Hippocampal formation (tissue), 2 donors: Measurements from ENCODE around the gene CD164L2.
A peak's percentile ranks its signal among the peaks of the same experiment; 100 is the strongest.
"Not testable (repeated sequence)": the region's sequence is repeated elsewhere in the genome, so short reads cannot be mapped to it uniquely, and the experiment has no call there.

ENCODE experiments used
- DNase-seq, 2 donors: peaks; one replicate each; lab custom pipeline; 2025; lab: John Stamatoyannopoulos, UW

The CD164L2 gene

DNA sequence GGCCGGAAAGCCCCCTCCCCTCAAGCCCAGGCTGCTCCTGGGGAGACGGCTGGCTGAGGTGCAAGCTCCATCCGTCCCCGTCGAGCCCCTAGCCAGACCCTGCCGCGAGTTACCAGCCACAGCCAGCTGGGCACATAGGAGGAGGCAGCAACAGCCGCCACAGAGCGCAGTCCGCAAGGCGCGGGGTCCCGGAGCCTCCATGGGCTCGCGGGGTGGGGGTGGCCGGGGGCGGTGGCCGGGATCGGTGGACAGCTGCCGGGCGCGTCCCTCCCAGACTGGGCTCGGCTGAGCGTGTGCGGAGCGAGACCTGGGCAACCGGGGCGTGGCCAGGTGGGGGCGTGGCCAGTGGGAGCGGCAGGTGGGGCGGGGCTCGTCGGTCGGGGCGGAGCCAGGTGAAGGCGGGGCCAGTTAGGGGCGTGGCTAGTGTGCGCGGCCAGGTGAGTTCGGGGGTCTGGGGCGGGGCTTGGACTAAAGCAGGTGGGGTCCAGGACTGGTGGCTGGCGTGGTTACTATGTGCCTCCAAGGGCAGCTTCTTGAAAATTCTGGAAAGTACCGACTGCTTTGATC lies at the start of gene CD164L2:
Gene CD164L2, minus strand, starts transcription at position 295 of the 567 bp plus-strand sequence. Its CDS starts 94 bp downstream, at position 201.
- DNase-seq, result no peak

DNA sequence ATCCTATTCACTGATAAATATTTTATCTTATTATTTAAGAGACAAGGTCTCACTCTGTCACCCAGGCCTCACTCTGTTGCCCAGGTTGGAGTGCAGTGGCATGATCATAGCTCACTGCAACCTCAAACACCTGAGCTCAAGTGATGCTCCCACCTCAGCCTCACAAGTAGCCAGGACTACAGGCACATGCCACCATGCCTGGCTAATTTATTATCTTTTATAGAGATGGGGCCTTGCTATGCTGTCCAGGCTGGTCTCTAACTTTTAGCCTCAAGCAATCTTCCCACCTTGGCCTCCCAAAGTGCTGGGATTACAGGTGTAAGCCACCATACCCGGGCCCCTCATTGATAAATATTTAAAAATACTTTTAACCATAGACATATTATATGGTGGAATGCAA lies 49.6 kb upstream of the CD164L2 start:
- not testable (repeated sequence) for DNase-seq

DNA sequence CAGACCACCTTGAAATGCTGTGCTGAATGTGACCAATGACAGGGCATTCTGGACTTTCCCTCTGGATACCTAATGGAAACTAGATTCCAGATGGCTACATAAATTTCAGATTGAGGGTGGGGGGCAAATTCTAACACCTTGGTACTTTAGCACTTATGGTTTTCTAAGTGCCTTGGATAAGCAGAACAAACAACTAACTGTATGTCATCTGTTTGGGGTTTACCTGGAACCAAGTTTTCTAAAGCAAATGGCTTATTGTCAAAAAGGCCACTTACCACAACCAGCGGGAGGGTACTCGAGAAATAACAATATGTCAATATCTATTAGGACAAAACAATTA lies 48.4 kb upstream of the CD164L2 start:
- DNase-seq, result no peak

DNA sequence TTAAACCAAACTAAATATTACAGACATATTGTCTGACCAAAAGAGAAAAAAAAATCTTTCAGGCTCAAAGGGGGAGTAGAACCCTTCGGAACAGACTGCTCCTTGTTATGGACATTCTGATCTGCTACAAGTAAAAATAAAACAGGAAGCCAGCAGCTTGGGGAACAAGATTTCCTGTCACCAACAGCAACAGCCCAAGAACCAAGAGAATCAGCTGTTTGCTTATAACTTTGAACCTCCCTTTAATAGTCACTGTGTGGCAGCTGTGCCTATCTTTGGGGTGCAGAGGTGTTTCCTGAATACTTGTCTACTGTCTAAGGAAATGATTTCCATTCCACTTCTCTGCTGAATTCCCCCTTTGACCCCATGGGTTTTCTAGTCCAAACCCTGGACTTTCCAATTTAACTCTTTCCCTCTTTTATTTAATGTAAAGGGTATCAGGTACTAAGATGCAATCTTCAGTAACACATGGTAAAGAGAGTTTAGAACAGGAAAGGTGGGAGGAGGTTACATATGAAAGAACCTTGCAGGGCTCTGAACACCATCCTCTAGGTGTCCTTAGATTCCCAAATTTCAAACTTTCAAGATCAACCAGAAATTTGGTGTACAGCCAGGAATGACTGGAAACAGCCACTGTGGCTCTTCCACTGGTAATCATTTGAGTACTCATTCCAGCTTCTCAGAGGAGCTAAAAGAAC lies 47.9 kb upstream of the CD164L2 start:
- peak in 1 of 2 donors; percentile 80 for DNase-seq

DNA sequence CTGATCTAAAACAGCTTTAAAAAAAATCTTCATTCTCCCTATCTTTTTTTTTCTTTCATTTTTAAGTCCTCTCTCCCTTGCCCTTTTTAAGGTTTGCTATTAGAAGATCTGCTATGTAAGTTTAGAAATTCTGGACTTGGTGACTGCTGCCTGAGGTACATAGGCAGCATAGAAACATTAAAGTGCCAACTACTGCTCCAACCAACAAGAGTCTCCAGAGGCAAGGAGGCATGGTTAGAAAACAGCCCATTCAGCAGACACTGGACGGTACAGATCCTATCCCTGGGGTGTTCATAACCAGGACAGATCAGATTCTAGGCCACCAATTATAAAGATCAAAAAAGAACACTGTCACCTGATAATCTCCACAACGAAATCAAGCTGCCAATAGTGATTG lies 45.9 kb upstream of the CD164L2 start:
- DNase-seq, result no peak

DNA sequence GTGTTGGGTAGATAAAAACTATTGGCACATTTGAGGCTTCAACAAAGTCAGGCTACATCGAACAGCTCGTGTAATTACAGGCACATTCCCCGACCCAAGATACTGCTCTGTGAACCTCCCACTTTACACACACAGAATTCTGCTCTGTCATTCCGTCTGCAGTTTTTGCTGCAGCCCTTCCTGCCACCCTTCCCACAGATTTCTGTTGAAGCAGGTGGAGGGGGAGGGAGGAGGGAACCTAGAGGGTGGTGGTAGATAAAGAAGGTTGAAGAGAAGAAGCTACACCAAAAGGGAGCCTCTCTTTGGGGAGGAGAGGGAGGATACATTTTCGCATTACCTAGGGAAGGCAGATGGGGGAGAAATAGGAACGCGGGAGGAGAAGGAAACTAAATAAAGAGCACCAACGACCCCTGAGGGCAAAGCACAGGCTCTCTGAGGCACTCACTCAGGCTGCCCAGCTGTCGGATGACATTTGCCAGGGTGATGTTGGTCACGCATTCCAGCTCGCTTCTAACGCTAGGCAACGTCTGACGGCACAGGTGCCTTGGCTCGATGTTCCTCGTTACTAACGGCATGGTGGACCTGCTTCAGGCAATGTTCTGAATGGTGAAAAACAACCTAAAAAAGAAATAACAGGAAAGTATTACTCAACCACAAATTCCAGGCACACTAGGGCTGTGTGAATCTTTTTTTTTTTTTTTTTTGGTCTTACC lies 45.3 kb upstream of the CD164L2 start:
- peak in 1 of 2 donors; percentile 17 for DNase-seq

DNA sequence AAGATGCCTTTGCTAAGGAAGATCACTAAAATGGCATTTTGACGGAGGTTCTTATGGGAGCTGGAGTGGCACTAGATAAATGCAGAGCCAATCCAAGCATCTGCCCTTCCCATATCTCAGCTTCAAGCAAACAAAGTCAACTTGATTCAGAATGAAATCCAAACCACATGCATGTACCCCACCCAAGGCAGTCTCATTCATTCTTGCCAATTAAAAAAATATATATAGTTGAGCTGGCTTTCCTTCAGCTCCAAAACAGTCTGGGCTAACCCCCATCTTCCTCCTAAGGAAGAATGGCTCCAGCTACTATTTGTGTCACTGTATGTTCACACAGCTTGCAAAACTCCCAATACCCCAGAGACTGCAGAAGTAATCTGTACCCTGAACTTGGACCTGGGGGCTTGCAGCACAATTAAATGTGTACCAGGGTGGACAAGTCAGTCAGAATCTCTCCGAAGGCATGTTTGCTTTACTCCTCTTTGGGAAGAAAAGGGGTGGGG lies 44.7 kb upstream of the CD164L2 start:
- DNase-seq, result no peak

DNA sequence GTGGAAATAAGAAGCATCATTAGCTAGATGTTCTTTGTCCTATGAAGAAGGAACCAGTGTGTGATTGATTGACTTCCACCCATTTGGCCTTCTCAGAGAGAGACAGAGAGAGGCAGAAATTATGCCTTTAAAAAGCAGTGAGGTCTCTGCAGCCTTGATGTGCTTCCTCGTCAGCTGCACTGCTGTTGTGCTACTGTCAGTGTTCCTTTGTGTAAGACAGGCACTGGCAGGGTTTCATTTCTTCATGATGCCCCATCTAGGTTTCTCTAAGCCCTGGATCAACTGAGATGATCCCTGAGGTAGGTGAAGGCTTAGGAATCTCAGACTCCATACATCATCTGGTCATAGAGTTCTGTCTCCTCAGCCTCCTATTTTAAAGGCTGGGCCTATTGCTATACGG lies 44.2 kb upstream of the CD164L2 start:
- DNase-seq, result peak in 1 of 2 donors; percentile 16

DNA sequence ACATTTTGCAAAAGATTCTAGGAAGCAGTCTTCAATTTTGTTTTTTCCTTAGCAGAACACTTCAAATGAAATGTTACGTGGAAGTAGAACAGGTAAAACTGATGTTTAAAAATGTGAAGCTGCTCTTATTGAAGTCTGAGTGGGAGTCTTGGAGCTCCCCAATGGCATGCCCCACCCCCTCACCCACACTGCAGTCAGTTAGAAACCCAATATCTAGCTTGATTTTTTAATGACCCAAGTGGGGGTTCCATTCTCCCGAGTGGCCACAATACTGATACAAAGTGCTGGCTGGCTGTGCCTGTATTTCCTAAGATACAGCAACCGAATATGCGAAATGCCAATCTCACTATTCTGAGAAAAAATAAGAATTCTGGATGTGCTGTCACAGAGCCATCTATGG lies 40.6 kb upstream of the CD164L2 start:
- no peak for DNase-seq

DNA sequence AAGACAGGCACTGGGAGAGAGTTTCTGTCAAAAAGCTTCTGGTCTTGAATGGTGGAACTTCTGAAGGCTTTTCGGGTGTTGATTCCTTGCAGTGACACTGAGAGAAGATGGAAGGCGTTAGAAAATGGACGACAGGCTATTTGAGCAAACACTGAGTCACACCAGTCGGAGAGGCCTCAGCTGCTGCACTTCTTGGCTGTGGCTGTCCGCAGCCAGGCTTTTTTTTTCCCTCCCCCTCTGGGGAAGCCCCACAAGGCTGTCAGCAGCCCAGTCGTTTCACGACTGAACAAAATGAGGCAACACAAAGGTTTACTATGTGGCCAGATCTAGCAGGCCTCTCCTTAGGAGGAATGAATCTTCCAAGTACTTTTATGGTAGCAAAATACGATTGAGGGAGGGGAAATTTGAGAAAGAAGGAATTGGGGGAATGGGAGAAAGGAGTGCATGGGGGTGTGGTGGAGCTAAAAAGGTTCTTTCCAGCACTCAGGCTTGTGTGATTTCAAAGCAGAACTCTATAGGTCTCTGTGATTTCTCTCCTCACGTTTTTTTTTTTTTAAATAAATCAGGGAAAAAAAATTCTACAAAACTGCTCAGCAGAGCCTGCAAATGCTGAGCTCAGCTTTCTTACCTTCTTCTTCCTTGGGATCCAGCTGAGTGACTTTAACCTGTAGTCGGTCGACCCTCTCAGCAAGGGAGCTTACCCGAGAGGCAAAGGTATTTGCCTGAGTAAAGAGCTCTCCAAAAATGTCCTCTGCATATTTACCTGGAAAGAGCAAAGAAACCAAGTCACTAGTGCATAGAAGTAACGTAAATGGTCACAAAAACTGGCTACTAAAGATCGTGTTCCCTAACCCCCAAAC lies 35.4 kb upstream of the CD164L2 start:
- DNase-seq, result peak; percentile 63 to 79

DNA sequence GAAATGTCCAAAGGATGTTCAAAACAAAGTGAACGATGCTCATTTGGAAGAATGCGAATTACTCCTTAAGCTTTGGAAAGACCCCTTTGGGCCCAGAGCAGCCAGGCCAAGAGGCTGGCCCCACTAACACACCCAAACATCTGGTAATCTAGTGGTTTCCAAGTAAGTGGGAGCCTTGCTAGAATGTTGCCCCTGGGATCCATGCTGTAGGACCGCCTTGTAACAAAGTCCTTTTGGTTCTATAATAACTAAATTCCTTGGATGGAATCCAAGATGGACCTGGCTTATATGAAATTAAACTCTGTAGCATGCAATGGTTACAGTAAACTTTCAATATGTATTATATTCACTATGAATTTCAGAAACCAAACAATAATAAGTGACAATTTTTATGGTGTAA lies 34.6 kb upstream of the CD164L2 start:
- no peak for DNase-seq

DNA sequence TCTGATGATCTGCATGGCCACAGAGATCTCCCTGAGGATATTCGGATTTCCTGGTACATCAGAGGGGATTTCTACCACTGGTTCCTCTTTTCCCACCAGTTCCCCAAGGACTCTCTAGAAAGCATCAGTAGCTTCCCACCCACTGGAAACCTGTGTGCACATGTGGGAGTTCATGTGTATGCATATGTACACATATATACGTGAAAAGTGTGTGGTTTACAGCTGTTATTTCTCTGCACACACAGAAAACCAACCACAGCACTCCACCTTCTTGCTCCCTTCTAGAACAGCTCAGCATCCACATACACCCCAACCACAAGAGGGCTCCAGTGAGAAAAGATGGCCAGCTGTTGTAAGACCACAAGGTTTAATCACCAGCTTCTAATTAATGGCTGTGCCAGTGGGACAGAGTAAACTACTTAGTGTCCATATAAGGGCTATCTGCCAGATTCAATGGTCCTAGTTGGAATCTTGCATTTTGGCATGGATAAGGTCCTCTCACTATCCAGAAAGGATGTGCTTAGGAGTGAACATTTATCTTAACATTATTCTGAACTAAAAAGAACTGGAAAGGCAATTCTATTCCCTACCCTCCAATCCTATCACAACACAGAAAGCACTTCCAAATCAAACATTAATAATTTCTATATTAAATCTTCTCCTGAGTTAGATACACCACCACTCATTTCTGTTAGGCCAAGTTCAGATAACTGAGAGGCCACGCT lies 33.4 kb upstream of the CD164L2 start:
- peak; percentile 9 to 41 for DNase-seq

DNA sequence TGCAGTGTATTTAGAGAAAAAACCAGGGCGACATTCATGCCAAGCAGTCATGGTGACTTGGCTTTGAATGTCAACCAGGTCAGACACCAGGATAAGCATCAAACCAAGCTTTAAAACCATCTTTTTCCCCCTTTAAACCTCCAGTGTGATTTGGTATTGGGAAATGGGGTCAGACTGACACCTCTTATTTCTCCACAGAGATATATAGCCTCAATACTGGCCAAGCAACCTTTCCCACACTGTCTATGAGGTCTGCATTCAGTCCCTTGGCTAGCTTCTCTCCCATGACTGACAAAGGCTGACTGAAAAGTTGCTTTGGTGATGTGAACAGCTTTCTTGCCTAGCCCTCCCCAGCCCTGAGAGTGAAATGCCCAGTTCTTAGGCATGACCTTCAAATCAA lies 31.0 kb upstream of the CD164L2 start:
- DNase-seq, result no peak

DNA sequence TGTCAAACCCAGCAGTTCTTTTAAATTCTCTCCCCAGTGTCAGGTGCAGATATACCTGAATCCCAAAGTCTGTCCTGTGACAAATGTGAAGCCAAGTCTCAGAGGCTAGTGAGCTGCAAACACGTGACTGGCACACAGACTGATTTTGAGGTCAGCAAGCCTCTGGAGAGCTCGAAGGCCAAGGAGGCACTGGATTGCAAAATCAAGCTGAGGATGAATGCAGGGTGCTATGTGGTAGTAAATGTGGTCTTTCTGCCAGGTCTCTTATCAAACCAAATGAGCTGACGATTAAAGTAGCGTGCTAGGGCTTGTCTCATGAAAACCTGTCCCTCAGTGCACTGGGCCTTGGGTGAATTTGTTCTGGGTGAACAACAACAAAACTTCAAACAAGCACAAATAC lies 29.9 kb upstream of the CD164L2 start:
- DNase-seq, result no peak

DNA sequence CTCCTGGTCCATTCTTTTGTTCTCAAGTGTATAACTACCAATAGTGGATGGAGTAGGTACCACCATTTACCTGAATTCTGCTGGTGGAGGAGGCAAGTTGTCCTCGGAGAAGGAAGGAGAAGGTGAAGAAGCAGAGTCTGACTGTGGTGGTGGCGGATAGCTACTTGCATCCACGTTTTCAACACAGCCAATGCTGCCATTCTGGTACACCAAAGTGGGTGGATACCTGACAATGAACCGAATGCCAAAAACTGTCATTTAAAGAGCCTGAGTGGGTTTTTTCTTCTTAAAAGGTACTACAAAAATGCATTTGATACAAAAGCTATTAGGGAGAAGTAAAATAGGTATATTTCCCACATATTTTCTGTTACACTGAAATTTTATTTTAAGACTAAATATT lies 29.4 kb upstream of the CD164L2 start:
- no peak for DNase-seq

DNA sequence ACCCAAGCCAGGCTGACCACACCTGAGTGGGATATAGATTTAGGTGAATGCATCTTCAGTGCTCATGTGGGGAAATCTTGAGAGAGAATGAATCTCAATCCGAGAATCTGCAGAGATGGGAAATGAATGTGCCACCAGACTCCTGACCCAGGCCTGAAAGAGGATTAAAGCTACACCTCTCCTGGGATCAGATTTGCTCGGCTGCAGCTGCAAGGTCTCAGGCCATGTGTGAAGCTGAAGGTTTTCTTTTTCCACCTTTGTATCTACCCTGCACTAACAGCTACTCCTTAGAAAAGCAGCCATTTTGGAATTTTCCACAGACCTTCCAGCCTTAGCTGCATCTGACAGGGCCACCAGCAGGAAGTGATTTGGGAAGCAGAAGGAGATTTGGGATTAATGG lies 27.6 kb upstream of the CD164L2 start:
- DNase-seq, result no peak

DNA sequence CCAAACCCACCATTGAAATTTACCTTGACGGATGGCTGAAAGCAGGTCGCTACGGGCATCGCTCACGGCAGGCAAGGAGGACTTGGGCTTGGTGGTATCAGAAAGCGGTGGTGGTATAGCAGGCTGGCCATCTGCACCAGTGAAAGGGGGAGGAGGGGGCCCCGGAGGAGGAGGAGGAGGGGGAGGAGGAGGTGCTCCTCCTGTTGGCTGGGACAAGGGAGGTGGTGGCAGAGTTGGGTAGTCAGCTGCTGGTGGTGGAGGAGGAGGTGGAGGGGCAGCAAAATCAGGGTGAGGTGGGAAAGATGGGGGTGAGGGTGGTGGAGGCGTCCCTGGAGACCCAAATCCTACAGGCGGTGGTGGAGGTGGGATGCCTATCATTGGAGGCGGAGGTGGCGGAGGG lies 26.5 kb upstream of the CD164L2 start:
- DNase-seq, result no peak

DNA sequence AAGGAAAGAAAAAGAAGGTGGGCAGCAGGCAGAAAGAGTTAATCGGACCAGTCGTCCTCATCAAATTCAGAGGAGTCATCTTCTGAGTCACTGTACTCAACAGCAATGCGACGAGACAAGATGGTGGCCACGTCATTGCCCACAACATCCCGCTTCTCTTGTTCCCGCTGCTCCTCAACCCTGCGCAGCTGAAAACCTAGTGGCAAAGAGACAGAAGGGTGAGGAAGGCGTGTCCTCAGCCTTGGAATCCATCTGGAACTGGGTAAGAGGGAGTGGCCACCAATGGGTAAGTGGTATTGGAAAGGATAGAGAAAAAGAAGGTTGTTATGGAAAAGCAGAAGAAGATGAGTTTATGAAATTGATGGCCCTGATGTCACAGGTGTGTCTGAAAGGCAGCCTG lies 25.0 kb upstream of the CD164L2 start:
- no peak for DNase-seq

DNA sequence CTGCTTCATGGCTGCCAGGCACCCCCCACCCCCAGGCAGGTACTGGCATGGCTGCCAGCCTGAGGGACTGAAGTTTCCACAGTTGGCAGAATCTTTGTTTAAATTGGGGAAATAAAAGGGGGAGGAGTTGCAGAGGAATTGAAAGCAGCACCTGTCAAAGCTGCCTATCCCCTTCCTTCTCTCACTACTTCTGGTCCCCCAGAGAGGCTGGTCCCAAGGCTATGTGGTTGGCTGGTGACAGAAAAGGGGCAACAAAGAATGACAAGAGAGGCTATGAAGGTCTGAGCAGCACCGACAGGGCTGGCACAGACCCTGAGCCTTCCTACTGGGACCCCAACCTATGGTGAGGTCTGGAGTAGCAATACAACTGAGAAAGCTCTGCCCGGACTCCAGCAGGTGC lies 23.7 kb upstream of the CD164L2 start:
- not testable (repeated sequence) for DNase-seq

DNA sequence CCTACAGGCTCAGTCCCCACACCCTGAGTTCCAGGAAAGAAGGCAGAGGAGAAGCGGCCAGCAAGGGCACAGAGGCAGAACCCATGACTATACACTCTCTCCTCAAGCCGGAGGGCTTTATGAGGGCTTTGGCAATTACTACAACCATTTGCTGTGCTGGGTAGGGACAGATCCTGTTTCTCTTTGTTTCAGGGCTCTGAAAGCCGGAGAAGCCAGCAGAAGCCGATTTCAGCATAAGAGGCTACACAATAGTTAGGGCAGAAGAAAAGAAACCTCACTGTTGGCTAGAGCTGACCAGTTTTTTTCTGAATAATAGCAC lies 23.2 kb upstream of the CD164L2 start:
- DNase-seq, result no peak

DNA sequence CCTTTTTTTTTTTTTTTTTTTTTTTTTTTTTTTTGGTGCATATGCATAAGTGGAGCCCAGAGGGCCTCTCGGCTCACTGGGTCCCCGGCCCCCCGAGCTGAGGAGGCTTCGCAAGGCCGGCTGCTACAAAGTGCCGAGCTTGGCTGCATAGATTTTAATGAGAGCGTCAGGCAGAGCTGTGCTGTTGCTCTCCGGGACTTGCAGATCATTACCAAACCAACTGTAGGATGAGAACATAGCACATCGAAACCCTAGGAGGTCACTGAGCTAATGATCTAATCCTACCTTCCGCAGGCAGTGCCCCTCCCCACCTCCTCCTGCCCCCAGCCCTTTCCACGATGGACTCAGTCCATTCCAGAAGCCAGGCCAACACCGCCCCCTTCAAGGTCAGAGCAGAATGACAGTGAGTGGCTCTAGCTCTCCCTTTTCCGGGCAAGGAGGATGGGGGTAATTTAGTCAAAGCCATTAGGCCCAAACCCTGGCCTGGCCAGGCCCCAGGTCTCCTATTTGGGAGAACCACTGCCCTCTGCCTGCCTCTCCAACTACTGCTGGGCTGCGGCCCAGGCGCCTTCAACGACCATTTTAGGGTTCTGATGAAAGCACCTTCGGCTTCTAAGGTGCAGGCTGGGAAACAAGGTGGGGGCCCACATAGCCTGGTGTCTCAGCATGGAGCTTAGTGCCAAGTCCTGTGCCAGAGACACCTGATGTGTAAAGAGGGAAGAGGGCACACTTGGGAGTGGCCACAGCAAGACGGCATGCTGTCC lies 22.6 kb upstream of the CD164L2 start:
- DNase-seq, result not testable (repeated sequence)
